ENCODE data around the gene GGA1.

GGA1 gene

DNA sequence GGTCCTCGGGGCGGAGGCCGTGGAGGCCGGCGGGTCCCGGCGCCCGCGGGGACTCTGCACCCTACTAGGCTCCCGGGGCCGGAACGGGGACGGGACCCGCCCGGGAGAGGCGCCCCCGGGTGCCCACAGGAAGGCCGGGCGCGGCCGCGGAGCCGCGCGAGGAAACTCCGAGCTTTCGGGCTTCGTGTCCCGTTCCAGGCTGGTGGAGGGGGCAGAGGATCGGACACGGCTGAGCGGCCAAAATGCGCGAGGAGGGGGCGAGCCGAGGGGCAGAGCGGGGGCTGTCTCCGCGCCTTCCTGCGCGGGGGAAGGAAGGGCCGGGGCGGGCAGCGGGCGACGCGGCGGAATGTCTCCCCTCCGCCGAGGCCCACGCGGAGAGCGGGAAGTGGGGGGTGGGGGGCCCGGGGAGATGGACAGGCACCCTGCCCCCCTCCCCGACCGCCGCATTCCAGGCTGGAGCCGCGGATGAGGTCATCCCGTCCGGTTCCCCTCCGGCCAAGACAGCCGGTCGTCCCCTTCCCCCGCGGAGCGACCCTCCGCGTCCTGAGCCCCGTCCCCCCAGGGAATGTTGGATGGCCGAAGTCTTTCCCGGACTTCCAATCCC lies 47.9 kb upstream of the GGA1 start:
- Histone ChIP-seq H2AFZ (ENCODE audit: low read depth, low read length) (no peak overlapping the region), H3K27ac (ENCODE audit: low read length) (no peak overlapping the region), H3K4me3 (ENCODE audit: low read length) (no peak overlapping the region), H4K20me1 (ENCODE audit: insufficient read depth, low read length) (no peaks in the 10 kb centered on the region), H3K27me3 (ENCODE audit: low read depth, low read length) (peaks cover 27% of the 10 kb centered on the region), H3K9me3 (ENCODE audit: insufficient read depth, low read length) (no peaks in the 10 kb centered on the region), H3K36me3 (replicated peaks; ENCODE audit: low read depth, low read length) (no peaks in the 10 kb centered on the region), H3K9ac (ENCODE audit: low read length) (no peak overlapping the region), H3K4me1 (ENCODE audit: low read length) (no peaks in the 10 kb centered on the region), H3K4me2 (ENCODE audit: low read length) (no peak overlapping the region), H3K79me2 (ENCODE audit: low read length) (no peaks in the 10 kb centered on the region)
- no peak for TF ChIP-seq EZH2phosphoT487 (IDR thresholded peaks at IDR 0.05; ENCODE audit: low read depth)
- TF ChIP-seq, protein P1, sequence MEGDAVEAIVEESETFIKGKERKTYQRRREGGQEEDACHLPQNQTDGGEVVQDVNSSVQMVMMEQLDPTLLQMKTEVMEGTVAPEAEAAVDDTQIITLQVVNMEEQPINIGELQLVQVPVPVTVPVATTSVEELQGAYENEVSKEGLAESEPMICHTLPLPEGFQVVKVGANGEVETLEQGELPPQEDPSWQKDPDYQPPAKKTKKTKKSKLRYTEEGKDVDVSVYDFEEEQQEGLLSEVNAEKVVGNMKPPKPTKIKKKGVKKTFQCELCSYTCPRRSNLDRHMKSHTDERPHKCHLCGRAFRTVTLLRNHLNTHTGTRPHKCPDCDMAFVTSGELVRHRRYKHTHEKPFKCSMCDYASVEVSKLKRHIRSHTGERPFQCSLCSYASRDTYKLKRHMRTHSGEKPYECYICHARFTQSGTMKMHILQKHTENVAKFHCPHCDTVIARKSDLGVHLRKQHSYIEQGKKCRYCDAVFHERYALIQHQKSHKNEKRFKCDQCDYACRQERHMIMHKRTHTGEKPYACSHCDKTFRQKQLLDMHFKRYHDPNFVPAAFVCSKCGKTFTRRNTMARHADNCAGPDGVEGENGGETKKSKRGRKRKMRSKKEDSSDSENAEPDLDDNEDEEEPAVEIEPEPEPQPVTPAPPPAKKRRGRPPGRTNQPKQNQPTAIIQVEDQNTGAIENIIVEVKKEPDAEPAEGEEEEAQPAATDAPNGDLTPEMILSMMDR (IDR thresholded peaks at IDR 0.05; ENCODE audit: low read depth, low read length), result no peak

DNA sequence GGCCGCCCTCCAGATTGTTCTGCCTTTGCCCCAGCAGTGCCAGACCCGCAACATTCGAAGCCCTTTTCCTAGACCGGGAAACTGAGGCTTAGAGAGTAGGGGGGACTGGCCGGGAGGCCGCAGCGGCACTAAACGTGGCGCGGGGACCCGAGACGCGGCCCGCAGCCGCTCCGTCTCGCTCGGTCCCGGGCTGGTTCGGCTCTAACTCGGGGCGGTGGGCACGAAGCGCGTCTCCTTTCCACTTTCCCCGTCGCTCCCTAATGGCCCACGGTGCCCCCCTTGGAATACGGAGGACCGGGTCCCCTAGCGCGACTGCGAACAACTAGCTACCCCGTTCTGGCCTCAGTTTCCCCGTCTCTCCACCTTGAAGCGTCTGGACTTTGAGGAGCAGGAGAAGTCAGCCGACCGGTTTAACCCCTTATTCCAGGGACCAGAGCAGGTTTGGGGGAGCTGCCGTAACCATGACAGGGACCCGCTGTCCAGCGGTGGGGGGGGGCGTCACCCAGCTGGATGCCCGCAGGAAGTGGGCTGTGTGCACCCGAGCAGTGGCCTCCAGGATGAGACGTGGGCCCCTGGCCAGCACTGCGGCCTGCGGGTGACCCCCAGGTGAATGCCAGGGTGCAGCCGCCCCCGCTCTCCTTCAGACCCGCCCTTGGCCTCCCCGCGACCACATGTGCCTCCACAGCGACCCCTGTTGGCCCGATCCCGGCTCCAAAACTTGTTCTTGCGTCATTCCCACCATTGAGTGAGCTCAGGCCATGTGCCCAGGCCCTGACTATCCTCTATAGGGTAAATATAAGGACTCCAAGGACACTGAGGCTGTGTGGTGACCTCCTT lies 47.2 kb upstream of the GGA1 start:
- Histone ChIP-seq H3K27ac (ENCODE audit: low read length) (no peak overlapping the region), H3K4me1 (ENCODE audit: low read length) (no peaks in the 10 kb centered on the region), H3K27me3 (ENCODE audit: low read depth, low read length) (peaks cover 23% of the 10 kb centered on the region), H3K36me3 (replicated peaks; ENCODE audit: low read depth, low read length) (no peaks in the 10 kb centered on the region), H4K20me1 (ENCODE audit: insufficient read depth, low read length) (no peaks in the 10 kb centered on the region), H3K9ac (ENCODE audit: low read length) (no peak overlapping the region), H3K79me2 (ENCODE audit: low read length) (no peaks in the 10 kb centered on the region), H3K9me3 (ENCODE audit: insufficient read depth, low read length) (no peaks in the 10 kb centered on the region), H2AFZ (ENCODE audit: low read depth, low read length) (peak overlapping the region; percentile 23; the same call in 1 of the 2 replicates), H3K4me3 (ENCODE audit: low read length) (no peak overlapping the region), H3K4me2 (ENCODE audit: low read length) (no peak overlapping the region)
- TF ChIP-seq EZH2phosphoT487 (IDR thresholded peaks at IDR 0.05; ENCODE audit: low read depth), result no peak
- TF ChIP-seq, protein P1 (IDR thresholded peaks at IDR 0.05; ENCODE audit: low read depth, low read length), result peak; percentile 64

DNA sequence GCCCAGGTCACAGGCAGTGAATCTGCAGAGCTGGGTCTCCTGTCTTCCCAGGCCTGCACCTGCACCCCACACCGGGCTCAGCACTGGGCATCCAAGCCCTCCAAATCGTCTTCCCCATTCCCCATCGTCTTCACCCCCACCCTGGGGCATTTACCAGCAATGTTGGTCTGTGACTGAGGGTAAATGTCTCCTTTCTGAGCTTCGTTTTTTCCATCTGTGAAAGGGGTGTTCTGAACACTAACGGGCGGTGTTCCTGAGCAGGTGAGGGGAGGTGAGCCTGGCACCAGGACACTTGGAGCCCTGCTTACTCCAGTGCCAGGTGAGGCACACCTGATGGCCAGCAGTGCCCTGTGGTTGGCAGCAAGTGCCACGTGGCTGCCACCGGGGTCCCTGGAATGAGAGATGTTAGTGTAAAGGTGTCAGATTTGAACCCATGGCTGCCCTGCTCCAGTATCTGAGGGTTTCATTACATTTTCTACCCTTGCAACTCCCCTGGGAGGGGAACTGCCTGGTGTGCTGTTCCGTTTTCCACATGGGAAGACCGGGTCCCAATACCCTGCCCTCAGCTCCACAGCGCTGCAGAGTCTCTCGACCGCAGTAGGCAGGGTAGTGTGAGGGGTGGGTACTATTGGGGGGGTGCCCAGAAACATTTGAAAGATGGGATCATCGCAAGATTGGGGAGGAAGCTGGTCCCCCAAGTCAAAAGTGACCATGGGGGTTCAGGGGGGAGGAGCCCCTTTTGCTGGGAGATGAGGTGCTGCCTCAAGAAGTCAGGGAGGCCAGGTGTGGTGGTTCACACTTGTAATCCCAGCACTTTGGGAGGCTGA lies 46.4 kb upstream of the GGA1 start:
- Histone ChIP-seq H3K9ac (ENCODE audit: low read length) (no peak overlapping the region), H3K4me2 (ENCODE audit: low read length) (no peak overlapping the region), H3K27me3 (ENCODE audit: low read depth, low read length) (peaks cover 15% of the 10 kb centered on the region), H3K4me3 (ENCODE audit: low read length) (no peak overlapping the region), H4K20me1 (ENCODE audit: insufficient read depth, low read length) (no peaks in the 10 kb centered on the region), H3K9me3 (ENCODE audit: insufficient read depth, low read length) (no peaks in the 10 kb centered on the region), H3K36me3 (replicated peaks; ENCODE audit: low read depth, low read length) (no peaks in the 10 kb centered on the region), H3K79me2 (ENCODE audit: low read length) (no peaks in the 10 kb centered on the region), H3K4me1 (ENCODE audit: low read length) (peaks cover 5% of the 10 kb centered on the region), H3K27ac (ENCODE audit: low read length) (no peak overlapping the region), H2AFZ (ENCODE audit: low read depth, low read length) (peak overlapping the region; percentile 23; the same call in 1 of the 2 replicates)
- TF ChIP-seq, protein P1 (IDR thresholded peaks at IDR 0.05; ENCODE audit: low read depth, low read length), result no peak
- no peak for TF ChIP-seq EZH2phosphoT487 (IDR thresholded peaks at IDR 0.05; ENCODE audit: low read depth)
